Measurements from ENCODE around the gene CYP27B1. TPM values are rescaled to one million over a fixed set of nuclear protein-coding genes. Genes with fewer than 3 reads are reported as not detected.

Gene CYP27B1
- total and polyA plus RNA-seq, 2 experiments from 2014 or later = 0.33 to 1.3 TPM

DNA sequence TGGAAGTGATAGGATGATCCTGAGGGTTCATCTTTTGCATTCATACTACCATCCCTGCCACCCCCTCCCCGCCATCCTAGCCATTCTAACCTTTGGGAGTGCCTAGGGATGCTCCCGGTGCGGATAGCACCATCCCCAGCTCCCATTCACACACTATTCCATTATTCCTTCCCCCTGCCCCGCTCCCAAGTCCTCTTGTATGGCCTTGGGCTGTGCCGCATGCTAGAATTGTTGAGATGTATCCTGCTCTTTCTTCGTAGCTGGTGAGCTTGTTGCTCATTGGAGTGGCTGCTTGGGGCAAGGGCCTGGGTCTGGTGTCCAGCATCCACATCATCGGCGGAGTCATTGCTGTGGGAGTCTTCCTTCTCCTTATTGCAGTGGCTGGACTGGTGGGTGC is 21.4 kb downstream of the CYP27B1 start:
- H3K36me3 ChIP-seq = peaks cover 26% of the 10 kb centered on the region
- TF ChIP-seq, protein P1, sequence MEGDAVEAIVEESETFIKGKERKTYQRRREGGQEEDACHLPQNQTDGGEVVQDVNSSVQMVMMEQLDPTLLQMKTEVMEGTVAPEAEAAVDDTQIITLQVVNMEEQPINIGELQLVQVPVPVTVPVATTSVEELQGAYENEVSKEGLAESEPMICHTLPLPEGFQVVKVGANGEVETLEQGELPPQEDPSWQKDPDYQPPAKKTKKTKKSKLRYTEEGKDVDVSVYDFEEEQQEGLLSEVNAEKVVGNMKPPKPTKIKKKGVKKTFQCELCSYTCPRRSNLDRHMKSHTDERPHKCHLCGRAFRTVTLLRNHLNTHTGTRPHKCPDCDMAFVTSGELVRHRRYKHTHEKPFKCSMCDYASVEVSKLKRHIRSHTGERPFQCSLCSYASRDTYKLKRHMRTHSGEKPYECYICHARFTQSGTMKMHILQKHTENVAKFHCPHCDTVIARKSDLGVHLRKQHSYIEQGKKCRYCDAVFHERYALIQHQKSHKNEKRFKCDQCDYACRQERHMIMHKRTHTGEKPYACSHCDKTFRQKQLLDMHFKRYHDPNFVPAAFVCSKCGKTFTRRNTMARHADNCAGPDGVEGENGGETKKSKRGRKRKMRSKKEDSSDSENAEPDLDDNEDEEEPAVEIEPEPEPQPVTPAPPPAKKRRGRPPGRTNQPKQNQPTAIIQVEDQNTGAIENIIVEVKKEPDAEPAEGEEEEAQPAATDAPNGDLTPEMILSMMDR (IDR thresholded peaks at IDR 0.05; ENCODE audit: low read depth, low read length) = no peak
- DNase-seq (ENCODE audit: low read depth in 1 of 2, low spot score in 1 of 2) = no peak
- H3K27me3 ChIP-seq = peaks cover 30% of the 10 kb centered on the region
- peak overlapping the region; percentile 78 for H3K27ac ChIP-seq
- no peaks in the 10 kb centered on the region for H3K4me1 ChIP-seq (ENCODE audit: low read depth)
- no peaks in the 10 kb centered on the region for H3K9me3 ChIP-seq (ENCODE audit: low read depth)
- H3K4me3 ChIP-seq = peak overlapping the region; percentile 48

GRCh38 chr12:57744777-57745484 is 21.9 kb downstream of the CYP27B1 start, which contains the start of gene TSPAN31:
Gene TSPAN31 (plus strand): TSS chr12:57745039. CDS start chr12:57745155, 116 bp downstream.
- DNase-seq (ENCODE audit: low read depth in 1 of 2, low spot score in 1 of 2) = peak; percentile 98 to 99
- peak within 1 kb of the TSS; percentile 78 for H3K27ac ChIP-seq
- no peaks in the 10 kb centered on the region for H3K9me3 ChIP-seq (ENCODE audit: low read depth)
- H3K4me1 ChIP-seq (ENCODE audit: low read depth) = no peaks in the 10 kb centered on the region
- peak within 1 kb of the TSS; percentile 48 for H3K4me3 ChIP-seq
- TF ChIP-seq, protein P1 (IDR thresholded peaks at IDR 0.05; ENCODE audit: low read depth, low read length) = no peak
- H3K27me3 ChIP-seq = peaks cover 36% of the 10 kb centered on the region
- peaks cover 23% of the 10 kb centered on the region for H3K36me3 ChIP-seq

DNA sequence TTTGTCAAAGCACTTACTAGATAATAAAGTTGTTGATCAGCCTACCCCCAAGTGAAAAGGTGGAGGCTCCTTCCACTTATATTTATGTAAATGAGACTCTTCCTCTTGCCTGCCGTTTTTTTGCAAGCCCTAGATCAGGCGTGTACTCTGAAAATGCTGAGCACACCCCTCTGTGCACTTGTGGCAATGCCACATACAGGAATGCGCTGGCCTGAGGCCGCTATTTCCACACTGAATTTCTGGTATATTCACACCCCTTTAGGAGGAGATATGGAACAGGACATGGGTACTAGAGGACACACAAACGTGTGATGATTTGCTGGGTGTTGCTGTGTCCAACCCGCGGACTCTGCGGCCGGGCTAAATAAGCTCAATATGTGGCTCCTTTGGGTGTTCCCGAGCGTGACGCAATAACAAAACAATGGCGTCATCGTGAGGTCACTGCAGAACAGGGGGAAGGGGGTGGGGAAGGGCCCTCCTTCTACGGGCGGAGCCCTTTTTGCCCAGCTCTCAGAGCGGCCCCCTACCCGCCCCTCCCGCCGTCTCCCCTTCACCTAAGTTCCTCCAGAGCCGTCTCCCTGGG is 22.6 kb downstream of the CYP27B1 start:
- no peak for DNase-seq (ENCODE audit: low read depth in 1 of 2, low spot score in 1 of 2)
- Histone ChIP-seq H3K4me1 (ENCODE audit: low read depth) (no peaks in the 10 kb centered on the region), H3K9me3 (ENCODE audit: low read depth) (no peaks in the 10 kb centered on the region), H3K27ac (peak overlapping the region; percentile 78), H3K36me3 (peaks cover 21% of the 10 kb centered on the region), H3K27me3 (peaks cover 42% of the 10 kb centered on the region), H3K4me3 (peak overlapping the region; percentile 48)
- TF ChIP-seq, protein P1 (IDR thresholded peaks at IDR 0.05; ENCODE audit: low read depth, low read length) = no peak

DNA sequence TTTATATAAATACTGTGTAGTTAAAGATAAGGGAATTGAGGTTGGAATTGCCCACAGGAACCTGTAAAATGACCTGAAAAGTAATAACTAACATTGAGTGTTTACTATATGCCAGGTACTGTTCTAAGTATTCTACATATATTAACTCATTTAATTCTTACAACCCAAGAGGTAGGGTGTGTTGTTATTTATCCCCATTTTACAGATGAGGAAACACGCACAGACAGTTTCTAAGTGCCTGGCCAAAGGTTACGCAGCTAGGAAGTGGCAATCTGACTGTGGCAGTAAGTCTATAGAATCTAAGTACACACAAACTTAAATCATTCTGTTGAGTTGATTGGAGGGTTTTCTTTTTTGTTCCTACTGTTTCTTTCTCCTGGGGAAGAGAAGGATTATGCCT is 23.1 kb downstream of the CYP27B1 start:
- peaks cover 47% of the 10 kb centered on the region for H3K27me3 ChIP-seq
- DNase-seq (ENCODE audit: low read depth in 1 of 2, low spot score in 1 of 2) = no peak
- H3K36me3 ChIP-seq = peaks cover 16% of the 10 kb centered on the region
- no peaks in the 10 kb centered on the region for H3K4me1 ChIP-seq (ENCODE audit: low read depth)
- H3K4me3 ChIP-seq = no peak overlapping the region
- no peaks in the 10 kb centered on the region for H3K9me3 ChIP-seq (ENCODE audit: low read depth)
- no peak overlapping the region for H3K27ac ChIP-seq
- TF ChIP-seq, protein P1 (IDR thresholded peaks at IDR 0.05; ENCODE audit: low read depth, low read length) = no peak

- no peak for DNase-seq (ENCODE audit: low read depth in 1 of 2, low spot score in 1 of 2)
- Histone ChIP-seq H3K9me3 (ENCODE audit: low read depth) (no peaks in the 10 kb centered on the region), H3K36me3 (peaks cover 8% of the 10 kb centered on the region), H3K4me3 (no peak overlapping the region), H3K4me1 (ENCODE audit: low read depth) (peaks cover 5% of the 10 kb centered on the region), H3K27me3 (peaks cover 64% of the 10 kb centered on the region), H3K27ac (no peak overlapping the region)
- TF ChIP-seq, protein P1 (IDR thresholded peaks at IDR 0.05; ENCODE audit: low read depth, low read length) = no peak
Observed at GRCh38 chr12:57741844-57742738, 24.8 kb downstream of the CYP27B1 start.
